Heart right ventricle (tissue), 16 donors: ENCODE data around the gene HRH1. TPM values are rescaled to one million over a fixed set of nuclear protein-coding genes. Genes with fewer than 3 reads are reported as not detected.

ENCODE experiments used
- ATAC-seq, 8 donors: fragments of 200-7000 bp; cut with Tn5 transposase; one replicate each; pipeline ENCODE4 v1.9.1; 2020; ENCODE audit warnings: mild to moderate bottlenecking in 8 of 8, moderate library complexity in 8 of 8, moderate number of reproducible peaks in 1 of 8
- DNase-seq, 2 donors: peaks; one replicate each; pipeline ENCODE4 v3.0.0-alpha.2; 2020
- H3K27ac ChIP-seq, 10 donors: fragments of 200-600 bp; sonication (generic) in 2 of 10; one replicate each; pipeline versions ENCODE4 v1.5.0 to v1.8.0; 2020 to 2022; ENCODE audit warnings: mild to moderate bottlenecking in 3 of 10
- H3K27me3 ChIP-seq, 7 donors: fragments of 200-600 bp; one replicate each; pipeline ENCODE4 v1.8.0; 2021 to 2022; ENCODE audit warnings: mild to moderate bottlenecking in 2 of 7
- H3K36me3 ChIP-seq, 9 donors: fragments of 200-600 bp; sonication (generic) in 1 of 9; one replicate each; pipeline versions ENCODE4 v1.5.0 to v1.8.0; 2020 to 2022; ENCODE audit warnings: mild to moderate bottlenecking in 2 of 9
- H3K4me1 ChIP-seq, 9 donors: fragments of 200-600 bp; sonication (generic) in 1 of 9; one replicate each; pipeline versions ENCODE4 v1.5.0 to v1.8.0; 2020 to 2022; ENCODE audit warnings: mild to moderate bottlenecking in 4 of 9
- H3K4me3 ChIP-seq, 10 donors: fragments of 200-600 bp; sonication (generic) in 2 of 10; one replicate each; pipeline versions ENCODE4 v1.5.0 to v1.8.0; 2020 to 2022; ENCODE audit warnings: mild to moderate bottlenecking in 7 of 10, moderate library complexity in 2 of 10
- H3K9me3 ChIP-seq, 11 donors: fragments of 200-600 bp in 10 of 11; sonication (generic) in 2 of 11; one replicate each; pipeline versions ENCODE4 v1.5.0 to v1.8.0; 2013 to 2022; ENCODE audit warnings: mild to moderate bottlenecking in 2 of 11, control low read depth in 1 of 11, moderate library complexity in 1 of 11
- WGBS, 2 donors: extraction: QIAGEN DNeasy Blood & Tissue Kit; methylation state at CpG; one replicate each; pipeline ENCODE4 v1.1.7; 2013; ENCODE audit warnings: inconsistent platforms in 1 of 2; 5-methylcytosine and 5-hydroxymethylcytosine counted together
- intact Hi-C, 10 donors: fragments of 100-400 bp; cut with DNase I; formaldehyde crosslinking; loops; one replicate each; pipeline versions ENCODE4 v1.11.1 to v1.14.2; 2022
- polyA plus RNA-seq, 2 donors: library from polyadenylated mRNA; stranded (reverse); fragments of 200-250 nt; gene quantifications; one replicate each; pipeline ENCODE4 v1.2.3, GENCODE V29; 2013
- total RNA-seq, 10 donors: library from RNA; stranded (reverse); fragmentation: NEBNext Ultra II Directional in 3 of 10; extraction: Animal tissue kit (Norgen Biotek cat#: 25700) in 3 of 10; gene quantifications; one replicate each; pipeline versions ENCODE4 v1.2.1 to v1.2.4, GENCODE V29; 2021 to 2023
- TF ChIP-seq, protein P1 (sequence below), 9 donors: fragments of 200-600 bp; sonication (generic) in 2 of 9; IDR thresholded peaks; one replicate each; pipeline versions ENCODE4 v1.5.0 to v1.8.0; 2021 to 2022; ENCODE audit warnings: antibody characterized with exemption in 9 of 9, mild to moderate bottlenecking in 5 of 9, moderate library complexity in 1 of 9
- donor health status: Arrhythmogenic right ventricular cardiomyopathy.
- donor health status: ischemic (EF 13 %, LVEDD 7.1; RV severe dilation, severe dysfunction).
- donor health status: healthy with polysubstance abuse.
- donor health status: DM: no; HTN: yes; CAD: no.
- donor health status: DM: no; HTN: no; CAD: no.
- donor health status: ischemic (EF 25% LVEDD 6.9; RV normal size, moderate dysfunction).
- donor health status: ischemic (EF 25% LVEDD 5.7; RV mildly dilated, moderate dysfunction).
- donor health status: healthy.
- donor health status: DM: yes; HTN: yes; CAD: no.
- donor health status: Ischemic cardiomyopathy.
- donor health status: ischemic (EF 35%, LVEDD 5.7; RV mildly dilated, moderate dysfunction).
- donor health status: nonischemic (EF 11% LVEDD 7.7; RV severe dilation, severe dysfunction).
- donor health status: DM: yes; HTN: yes; CAD: no.
- donor health status: PGD.
- donor health status: ischemic (EF 29% LVEDD 5.4; RV normal size, mild dysfunction).
- donor health status: nonischemic (EF 23%, LVEDD 6.1; RV moderate dilation, normal function).

The HRH1 gene
- total and polyA plus RNA-seq, 12 donors, result 0.57 to 3.1 (median 1.3) TPM

DNA sequence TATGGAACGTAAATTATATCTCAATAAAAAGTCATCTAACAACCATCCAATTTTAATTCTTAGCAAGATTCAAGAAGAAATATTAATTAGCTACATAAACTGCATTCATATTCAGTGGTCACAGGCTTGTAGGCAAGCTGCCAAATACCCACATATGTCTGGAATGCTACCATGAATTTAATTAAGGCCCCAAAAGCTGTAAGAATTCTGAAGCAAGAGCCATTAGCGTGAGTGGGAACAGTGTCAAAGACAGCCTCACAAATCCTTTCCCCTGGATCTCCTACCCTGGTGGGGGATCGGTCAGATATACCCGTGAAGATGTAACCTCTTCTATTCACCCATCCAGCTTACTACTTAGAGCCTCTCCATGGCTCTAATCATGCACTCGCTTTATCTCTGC is 157.9 kb downstream of the HRH1 start:
- no peak for ATAC-seq
- intact Hi-C loops, result no loop called here
- Histone ChIP-seq H3K4me3 (no peak overlapping the region), H3K27me3 (no peaks in the 10 kb centered on the region), H3K4me1 (peaks cover 0 to 9% (median 0%) of the 10 kb centered on the region in 9 donors), H3K27ac (no peak overlapping the region), H3K36me3 (peaks cover 0 to 100% (median 66%) of the 10 kb centered on the region in 9 donors), H3K9me3 (no peaks in the 10 kb centered on the region)
- DNase-seq, result no peak
- TF ChIP-seq, protein P1, sequence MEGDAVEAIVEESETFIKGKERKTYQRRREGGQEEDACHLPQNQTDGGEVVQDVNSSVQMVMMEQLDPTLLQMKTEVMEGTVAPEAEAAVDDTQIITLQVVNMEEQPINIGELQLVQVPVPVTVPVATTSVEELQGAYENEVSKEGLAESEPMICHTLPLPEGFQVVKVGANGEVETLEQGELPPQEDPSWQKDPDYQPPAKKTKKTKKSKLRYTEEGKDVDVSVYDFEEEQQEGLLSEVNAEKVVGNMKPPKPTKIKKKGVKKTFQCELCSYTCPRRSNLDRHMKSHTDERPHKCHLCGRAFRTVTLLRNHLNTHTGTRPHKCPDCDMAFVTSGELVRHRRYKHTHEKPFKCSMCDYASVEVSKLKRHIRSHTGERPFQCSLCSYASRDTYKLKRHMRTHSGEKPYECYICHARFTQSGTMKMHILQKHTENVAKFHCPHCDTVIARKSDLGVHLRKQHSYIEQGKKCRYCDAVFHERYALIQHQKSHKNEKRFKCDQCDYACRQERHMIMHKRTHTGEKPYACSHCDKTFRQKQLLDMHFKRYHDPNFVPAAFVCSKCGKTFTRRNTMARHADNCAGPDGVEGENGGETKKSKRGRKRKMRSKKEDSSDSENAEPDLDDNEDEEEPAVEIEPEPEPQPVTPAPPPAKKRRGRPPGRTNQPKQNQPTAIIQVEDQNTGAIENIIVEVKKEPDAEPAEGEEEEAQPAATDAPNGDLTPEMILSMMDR (IDR thresholded peaks at IDR 0.05), result no peak
- 76 to 84% methylated on average over 5 of the region's 5 CpGs for WGBS, 2 donors

Other genes starting within 250 kb of the HRH1 start
- 1 to 10 TPM in 6 of 10 donors, under 1 TPM in 4; 0.55 to 2.5 (median 1.7) TPM for gene SLC6A1, start 161.7 kb upstream of the HRH1 start, total RNA-seq
- gene SLC6A1, start 161.7 kb upstream of the HRH1 start, polyA plus RNA-seq, result 1 to 10 TPM in 1 of 2 donors, under 1 TPM in 1; 0.55 to 2.7 TPM
- gene ATG7, start 117.9 kb downstream of the HRH1 start, total RNA-seq, result 10 to 100 TPM; 14.8 to 24.1 (median 16.9) TPM
- gene ATG7, start 117.9 kb downstream of the HRH1 start, polyA plus RNA-seq, result 1 to 10 TPM; 5.3 to 7.2 TPM